H1 (cell line): ENCODE results near the gene AGBL4. TPM values are rescaled to one million over a fixed set of nuclear protein-coding genes. Genes with fewer than 3 reads are reported as not detected.

Source experiments
- polyA plus RNA-seq, 7 experiments: library from polyadenylated mRNA; depleted of rRNA in 3 of 7; stranded (reverse) in 5 of 7; unstranded in 2 of 7; fragments of >200 nt in 5 of 7; fragments of 200-250 nt in 2 of 7; gene quantifications; 1 replicate in 5 of 7; 2 replicates in 1 of 7; 4 replicates in 1 of 7; pipeline versions ENCODE4 v1.2.1 to v1.2.3, GENCODE V29; 2011 to 2013; ENCODE audit warnings: missing spikeins in 2 of 7, mixed read lengths in 2 of 7
- total RNA-seq: library from RNA; stranded (reverse); fragmentation: NEBNext Ultra II Directional; extraction: Animal tissue kit (Norgen Biotek cat#: 25700); gene quantifications from 2 replicates; pipeline ENCODE4 v1.2.1, GENCODE V29; 2021
- TF ChIP-seq, protein P1 (sequence below): fragments of 300-600 bp; sonication (generic); IDR thresholded peaks from 2 replicates; pipeline ENCODE4 v1.7.1; 2012; ENCODE audit warnings: low read length, moderate library complexity, mild to moderate bottlenecking, inconsistent platforms; ENCODE audit not compliant: insufficient replicate concordance
- TF ChIP-seq, protein P2 (sequence below), 3 experiments: IDR thresholded peaks; 1 replicate in 2 of 3; 2 replicates in 1 of 3; pipeline versions ENCODE4 v1.5.1 to v1.6.1; 2011; ENCODE audit warnings: low read length in 3 of 3, mild to moderate bottlenecking in 3 of 3, inconsistent platforms in 2 of 3, low read depth in 1 of 3, moderate library complexity in 1 of 3; ENCODE audit not compliant: insufficient read depth in 1 of 3; ENCODE audit errors: control extremely low read depth in 1 of 3

The AGBL4 gene
- total and polyA plus RNA-seq, 2 of the 8 experiments (the other 6 are each of a cell fraction or from before 2014, with no cell fraction given) = 0.41 to 0.45 TPM

DNA sequence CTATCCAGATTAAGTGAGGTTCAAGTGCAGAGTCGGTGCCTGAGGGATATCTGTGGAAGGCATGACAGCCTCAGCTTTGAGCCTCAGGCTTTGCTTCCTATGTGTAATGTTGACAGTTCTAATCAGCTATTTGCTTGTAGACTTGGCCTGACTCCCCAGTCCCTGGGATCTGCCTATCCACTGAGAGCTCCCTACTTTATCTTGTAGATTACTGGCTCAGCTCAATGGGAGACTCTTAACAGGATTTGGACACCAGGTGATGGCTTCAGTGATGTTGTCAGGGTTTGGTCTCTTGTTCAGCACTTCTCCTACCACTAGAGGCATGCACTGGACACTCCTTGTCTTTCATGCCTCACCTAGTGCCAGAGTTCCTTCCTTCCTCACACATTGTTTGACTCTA is 1120.5 kb downstream of the AGBL4 start (continued):
- TF ChIP-seq, protein P1, sequence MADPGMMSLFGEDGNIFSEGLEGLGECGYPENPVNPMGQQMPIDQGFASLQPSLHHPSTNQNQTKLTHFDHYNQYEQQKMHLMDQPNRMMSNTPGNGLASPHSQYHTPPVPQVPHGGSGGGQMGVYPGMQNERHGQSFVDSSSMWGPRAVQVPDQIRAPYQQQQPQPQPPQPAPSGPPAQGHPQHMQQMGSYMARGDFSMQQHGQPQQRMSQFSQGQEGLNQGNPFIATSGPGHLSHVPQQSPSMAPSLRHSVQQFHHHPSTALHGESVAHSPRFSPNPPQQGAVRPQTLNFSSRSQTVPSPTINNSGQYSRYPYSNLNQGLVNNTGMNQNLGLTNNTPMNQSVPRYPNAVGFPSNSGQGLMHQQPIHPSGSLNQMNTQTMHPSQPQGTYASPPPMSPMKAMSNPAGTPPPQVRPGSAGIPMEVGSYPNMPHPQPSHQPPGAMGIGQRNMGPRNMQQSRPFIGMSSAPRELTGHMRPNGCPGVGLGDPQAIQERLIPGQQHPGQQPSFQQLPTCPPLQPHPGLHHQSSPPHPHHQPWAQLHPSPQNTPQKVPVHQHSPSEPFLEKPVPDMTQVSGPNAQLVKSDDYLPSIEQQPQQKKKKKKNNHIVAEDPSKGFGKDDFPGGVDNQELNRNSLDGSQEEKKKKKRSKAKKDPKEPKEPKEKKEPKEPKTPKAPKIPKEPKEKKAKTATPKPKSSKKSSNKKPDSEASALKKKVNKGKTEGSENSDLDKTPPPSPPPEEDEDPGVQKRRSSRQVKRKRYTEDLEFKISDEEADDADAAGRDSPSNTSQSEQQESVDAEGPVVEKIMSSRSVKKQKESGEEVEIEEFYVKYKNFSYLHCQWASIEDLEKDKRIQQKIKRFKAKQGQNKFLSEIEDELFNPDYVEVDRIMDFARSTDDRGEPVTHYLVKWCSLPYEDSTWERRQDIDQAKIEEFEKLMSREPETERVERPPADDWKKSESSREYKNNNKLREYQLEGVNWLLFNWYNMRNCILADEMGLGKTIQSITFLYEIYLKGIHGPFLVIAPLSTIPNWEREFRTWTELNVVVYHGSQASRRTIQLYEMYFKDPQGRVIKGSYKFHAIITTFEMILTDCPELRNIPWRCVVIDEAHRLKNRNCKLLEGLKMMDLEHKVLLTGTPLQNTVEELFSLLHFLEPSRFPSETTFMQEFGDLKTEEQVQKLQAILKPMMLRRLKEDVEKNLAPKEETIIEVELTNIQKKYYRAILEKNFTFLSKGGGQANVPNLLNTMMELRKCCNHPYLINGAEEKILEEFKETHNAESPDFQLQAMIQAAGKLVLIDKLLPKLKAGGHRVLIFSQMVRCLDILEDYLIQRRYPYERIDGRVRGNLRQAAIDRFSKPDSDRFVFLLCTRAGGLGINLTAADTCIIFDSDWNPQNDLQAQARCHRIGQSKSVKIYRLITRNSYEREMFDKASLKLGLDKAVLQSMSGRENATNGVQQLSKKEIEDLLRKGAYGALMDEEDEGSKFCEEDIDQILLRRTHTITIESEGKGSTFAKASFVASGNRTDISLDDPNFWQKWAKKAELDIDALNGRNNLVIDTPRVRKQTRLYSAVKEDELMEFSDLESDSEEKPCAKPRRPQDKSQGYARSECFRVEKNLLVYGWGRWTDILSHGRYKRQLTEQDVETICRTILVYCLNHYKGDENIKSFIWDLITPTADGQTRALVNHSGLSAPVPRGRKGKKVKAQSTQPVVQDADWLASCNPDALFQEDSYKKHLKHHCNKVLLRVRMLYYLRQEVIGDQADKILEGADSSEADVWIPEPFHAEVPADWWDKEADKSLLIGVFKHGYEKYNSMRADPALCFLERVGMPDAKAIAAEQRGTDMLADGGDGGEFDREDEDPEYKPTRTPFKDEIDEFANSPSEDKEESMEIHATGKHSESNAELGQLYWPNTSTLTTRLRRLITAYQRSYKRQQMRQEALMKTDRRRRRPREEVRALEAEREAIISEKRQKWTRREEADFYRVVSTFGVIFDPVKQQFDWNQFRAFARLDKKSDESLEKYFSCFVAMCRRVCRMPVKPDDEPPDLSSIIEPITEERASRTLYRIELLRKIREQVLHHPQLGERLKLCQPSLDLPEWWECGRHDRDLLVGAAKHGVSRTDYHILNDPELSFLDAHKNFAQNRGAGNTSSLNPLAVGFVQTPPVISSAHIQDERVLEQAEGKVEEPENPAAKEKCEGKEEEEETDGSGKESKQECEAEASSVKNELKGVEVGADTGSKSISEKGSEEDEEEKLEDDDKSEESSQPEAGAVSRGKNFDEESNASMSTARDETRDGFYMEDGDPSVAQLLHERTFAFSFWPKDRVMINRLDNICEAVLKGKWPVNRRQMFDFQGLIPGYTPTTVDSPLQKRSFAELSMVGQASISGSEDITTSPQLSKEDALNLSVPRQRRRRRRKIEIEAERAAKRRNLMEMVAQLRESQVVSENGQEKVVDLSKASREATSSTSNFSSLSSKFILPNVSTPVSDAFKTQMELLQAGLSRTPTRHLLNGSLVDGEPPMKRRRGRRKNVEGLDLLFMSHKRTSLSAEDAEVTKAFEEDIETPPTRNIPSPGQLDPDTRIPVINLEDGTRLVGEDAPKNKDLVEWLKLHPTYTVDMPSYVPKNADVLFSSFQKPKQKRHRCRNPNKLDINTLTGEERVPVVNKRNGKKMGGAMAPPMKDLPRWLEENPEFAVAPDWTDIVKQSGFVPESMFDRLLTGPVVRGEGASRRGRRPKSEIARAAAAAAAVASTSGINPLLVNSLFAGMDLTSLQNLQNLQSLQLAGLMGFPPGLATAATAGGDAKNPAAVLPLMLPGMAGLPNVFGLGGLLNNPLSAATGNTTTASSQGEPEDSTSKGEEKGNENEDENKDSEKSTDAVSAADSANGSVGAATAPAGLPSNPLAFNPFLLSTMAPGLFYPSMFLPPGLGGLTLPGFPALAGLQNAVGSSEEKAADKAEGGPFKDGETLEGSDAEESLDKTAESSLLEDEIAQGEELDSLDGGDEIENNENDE = no peak
- TF ChIP-seq, protein P2, sequence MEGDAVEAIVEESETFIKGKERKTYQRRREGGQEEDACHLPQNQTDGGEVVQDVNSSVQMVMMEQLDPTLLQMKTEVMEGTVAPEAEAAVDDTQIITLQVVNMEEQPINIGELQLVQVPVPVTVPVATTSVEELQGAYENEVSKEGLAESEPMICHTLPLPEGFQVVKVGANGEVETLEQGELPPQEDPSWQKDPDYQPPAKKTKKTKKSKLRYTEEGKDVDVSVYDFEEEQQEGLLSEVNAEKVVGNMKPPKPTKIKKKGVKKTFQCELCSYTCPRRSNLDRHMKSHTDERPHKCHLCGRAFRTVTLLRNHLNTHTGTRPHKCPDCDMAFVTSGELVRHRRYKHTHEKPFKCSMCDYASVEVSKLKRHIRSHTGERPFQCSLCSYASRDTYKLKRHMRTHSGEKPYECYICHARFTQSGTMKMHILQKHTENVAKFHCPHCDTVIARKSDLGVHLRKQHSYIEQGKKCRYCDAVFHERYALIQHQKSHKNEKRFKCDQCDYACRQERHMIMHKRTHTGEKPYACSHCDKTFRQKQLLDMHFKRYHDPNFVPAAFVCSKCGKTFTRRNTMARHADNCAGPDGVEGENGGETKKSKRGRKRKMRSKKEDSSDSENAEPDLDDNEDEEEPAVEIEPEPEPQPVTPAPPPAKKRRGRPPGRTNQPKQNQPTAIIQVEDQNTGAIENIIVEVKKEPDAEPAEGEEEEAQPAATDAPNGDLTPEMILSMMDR (IDR thresholded peaks at IDR 0.05; ENCODE audit: control extremely low read depth in 1 of 3, insufficient read depth in 1 of 3, low read depth in 1 of 3, low read length in 3 of 3) = peak in 1 of 3 experiments; percentile 23; a peak in 1 of 4 replicates
